ENCODE results near the gene INO80E. TPM values are rescaled to one million over a fixed set of nuclear protein-coding genes. Genes with fewer than 3 reads are reported as not detected.

The INO80E gene
- polyA plus RNA-seq, 1 of the 3 experiments (the other 2 are of a cell fraction), result 46.6 TPM

- ChIA-PET CTCF (interaction anchor here (0.9 to 8.2 kb wide), 9 partner anchors 33 to 183 kb away, joined by 3 to 41 read pairs (median 4); partner anchors contain the start of genes CDIPT, KIF22, PAGR1 and TLCD3B), POLR2A (interaction anchor here (0.6 to 1.6 kb wide), 9 partner anchors 11 to 91 kb away, joined by 3 to 10 read pairs (median 3); partner anchors contain the start of genes ASPHD1, HIRIP3, KCTD13 and SEZ6L2)
- peaks cover 20 to 25% of the 10 kb centered on the region in 2 experiments; a peak in 3 of 4 replicates for H3K4me1 ChIP-seq (ENCODE audit: control insufficient read depth in 1 of 2, insufficient read depth in 2 of 2, low read depth in 1 of 2, low read length in 1 of 2)
- H3K36me3 ChIP-seq (replicated peaks in 1 of 2; ENCODE audit: control insufficient read depth in 1 of 2, insufficient read depth in 2 of 2, low read length in 1 of 2), result peaks cover 17 to 20% of the 10 kb centered on the region in 2 experiments
- WGBS (ENCODE audit: low lambda C conversion rate), result 67% methylated on average over 5 of the region's 6 CpGs
- H3K4me2 ChIP-seq, result no peak overlapping the region
- H3K9me2 ChIP-seq, result no peaks in the 10 kb centered on the region
- H3K79me2 ChIP-seq (ENCODE audit: insufficient read depth), result peaks cover 43% of the 10 kb centered on the region
- DNase-seq, result no peak
- H3K9me3 ChIP-seq, result no peaks in the 10 kb centered on the region
- no peak for TF ChIP-seq ZBTB33 (IDR thresholded peaks at IDR 0.05; ENCODE audit: borderline replicate concordance, low read depth)
- peaks cover 11% of the 10 kb centered on the region for H3F3A ChIP-seq (replicated peaks; ENCODE audit: insufficient read depth)
- H3K27me3 ChIP-seq (ENCODE audit: insufficient read depth), result no peaks in the 10 kb centered on the region
- H3K27ac ChIP-seq (ENCODE audit: low read depth in 2 of 2, low read length in 1 of 2), result peak overlapping the region in 1 of 2 experiments; percentile 54; a peak in 2 of 4 replicates
- peak overlapping the region; percentile 20; the same call in 1 of the 2 replicates for H2AFZ ChIP-seq (ENCODE audit: low read depth)
- no peak overlapping the region; a peak in 1 of 4 replicates for H3K4me3 ChIP-seq (ENCODE audit: low read depth in 2 of 2, low read length in 1 of 2)
- H4K20me1 ChIP-seq (ENCODE audit: insufficient read depth), result peaks cover 36% of the 10 kb centered on the region
- H3K9ac ChIP-seq, result no peak overlapping the region
These were observed 23.1 kb upstream of the INO80E start for GRCh38 chr16:29972992-29973383.

- WGBS (ENCODE audit: low lambda C conversion rate), result 6% methylated on average over 62 of the region's 75 CpGs
- peak within 1 kb of the TSS; percentile 82 for H3K9ac ChIP-seq
- TF ChIP-seq TCF12 (IDR thresholded peaks at IDR 0.05), result 0 out of 2 replicates have a peak, but pooled peaks have one; percentile 7
- TF ChIP-seq ELF1 (IDR thresholded peaks at IDR 0.05), result no peak
- TF ChIP-seq RAD21 (IDR thresholded peaks at IDR 0.05; ENCODE audit: low read length), result no peak
- peak; percentile 87 for TF ChIP-seq POLR2AphosphoS5 (IDR thresholded peaks at IDR 0.05; ENCODE audit: low read depth, low read length)
- no peak for TF ChIP-seq SMC3 (IDR thresholded peaks at IDR 0.05; ENCODE audit: low read depth, low read length)
- TF ChIP-seq, protein P1, sequence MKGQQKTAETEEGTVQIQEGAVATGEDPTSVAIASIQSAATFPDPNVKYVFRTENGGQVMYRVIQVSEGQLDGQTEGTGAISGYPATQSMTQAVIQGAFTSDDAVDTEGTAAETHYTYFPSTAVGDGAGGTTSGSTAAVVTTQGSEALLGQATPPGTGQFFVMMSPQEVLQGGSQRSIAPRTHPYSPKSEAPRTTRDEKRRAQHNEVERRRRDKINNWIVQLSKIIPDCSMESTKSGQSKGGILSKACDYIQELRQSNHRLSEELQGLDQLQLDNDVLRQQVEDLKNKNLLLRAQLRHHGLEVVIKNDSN (IDR thresholded peaks at IDR 0.05; ENCODE audit: borderline replicate concordance, low read depth), result no peak
- no peak for TF ChIP-seq FOXM1 (IDR thresholded peaks at IDR 0.05; ENCODE audit: low read depth)
- peak; percentile 97 for TF ChIP-seq RFX5 (IDR thresholded peaks at IDR 0.05; ENCODE audit: low read length)
- TF ChIP-seq USF2 (IDR thresholded peaks at IDR 0.05; ENCODE audit: borderline replicate concordance, low read depth, low read length), result no peak
- TF ChIP-seq, protein P2, sequence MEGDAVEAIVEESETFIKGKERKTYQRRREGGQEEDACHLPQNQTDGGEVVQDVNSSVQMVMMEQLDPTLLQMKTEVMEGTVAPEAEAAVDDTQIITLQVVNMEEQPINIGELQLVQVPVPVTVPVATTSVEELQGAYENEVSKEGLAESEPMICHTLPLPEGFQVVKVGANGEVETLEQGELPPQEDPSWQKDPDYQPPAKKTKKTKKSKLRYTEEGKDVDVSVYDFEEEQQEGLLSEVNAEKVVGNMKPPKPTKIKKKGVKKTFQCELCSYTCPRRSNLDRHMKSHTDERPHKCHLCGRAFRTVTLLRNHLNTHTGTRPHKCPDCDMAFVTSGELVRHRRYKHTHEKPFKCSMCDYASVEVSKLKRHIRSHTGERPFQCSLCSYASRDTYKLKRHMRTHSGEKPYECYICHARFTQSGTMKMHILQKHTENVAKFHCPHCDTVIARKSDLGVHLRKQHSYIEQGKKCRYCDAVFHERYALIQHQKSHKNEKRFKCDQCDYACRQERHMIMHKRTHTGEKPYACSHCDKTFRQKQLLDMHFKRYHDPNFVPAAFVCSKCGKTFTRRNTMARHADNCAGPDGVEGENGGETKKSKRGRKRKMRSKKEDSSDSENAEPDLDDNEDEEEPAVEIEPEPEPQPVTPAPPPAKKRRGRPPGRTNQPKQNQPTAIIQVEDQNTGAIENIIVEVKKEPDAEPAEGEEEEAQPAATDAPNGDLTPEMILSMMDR (IDR thresholded peaks at IDR 0.05), result no peak
- TF ChIP-seq CHD2 (IDR thresholded peaks at IDR 0.05; ENCODE audit: low read length, partially characterized antibody), result peak; percentile 12
- no peak for TF ChIP-seq FOXJ3 (CRISPR knock-in tag; IDR thresholded peaks at IDR 0.05)
- no peak for TF ChIP-seq MEF2A (IDR thresholded peaks at IDR 0.05; ENCODE audit: borderline replicate concordance, low read depth)
- peak; percentile 98 for TF ChIP-seq NRF1 (IDR thresholded peaks at IDR 0.05; ENCODE audit: low read depth, low read length)
These were observed 22.4 kb upstream of the INO80E start, which contains the start of gene TAOK2 for GRCh38 chr16:29973384-29974246. TAOK2 (plus strand) TSS chr16:29973868; CDS start chr16:29977773, 3,905 bp downstream.

More at GRCh38 chr16:29973384-29974246, 22.4 kb upstream of the INO80E start, which contains the start of gene TAOK2:
- Histone ChIP-seq H3K4me2 (peak within 1 kb of the TSS; percentile 99), H3K4me3 (ENCODE audit: low read depth in 2 of 2, low read length in 1 of 2) (peak within 1 kb of the TSS; percentile 87 to 91), H3K27me3 (ENCODE audit: insufficient read depth) (no peaks in the 10 kb centered on the region), H3K79me2 (ENCODE audit: insufficient read depth) (peaks cover 46% of the 10 kb centered on the region), H3K9me2 (no peaks in the 10 kb centered on the region), H3K4me1 (ENCODE audit: control insufficient read depth in 1 of 2, insufficient read depth in 2 of 2, low read depth in 1 of 2, low read length in 1 of 2) (peaks cover 20 to 25% of the 10 kb centered on the region in 2 experiments; a peak in 3 of 4 replicates), H4K20me1 (ENCODE audit: insufficient read depth) (peaks cover 38% of the 10 kb centered on the region), H3K27ac (ENCODE audit: low read depth in 2 of 2, low read length in 1 of 2) (peak within 1 kb of the TSS; percentile 69 to 88), H3K36me3 (replicated peaks in 1 of 2; ENCODE audit: control insufficient read depth in 1 of 2, insufficient read depth in 2 of 2, low read length in 1 of 2) (peaks cover 16 to 21% of the 10 kb centered on the region in 2 experiments), H3K9me3 (no peaks in the 10 kb centered on the region), H3F3A (replicated peaks; ENCODE audit: insufficient read depth) (peaks cover 11% of the 10 kb centered on the region), H2AFZ (ENCODE audit: low read depth) (peak within 1 kb of the TSS; percentile 68)
- POLR2A ChIA-PET, result interaction anchor here (0.6 to 1.6 kb wide), 9 partner anchors 12 to 90 kb away, joined by 3 to 10 read pairs (median 3); partner anchors contain the start of genes ASPHD1, HIRIP3, KCTD13 and SEZ6L2
- DNase-seq, result peak; percentile 99
- CTCF ChIA-PET, result interaction anchor here (0.8 to 8.2 kb wide), 11 partner anchors 8 to 183 kb away, joined by 3 to 41 read pairs (median 3); partner anchors contain the start of genes CDIPT, KIF22, PAGR1 and TLCD3B

Data from SK-N-SH (cell line).